HG03432 (cell line): ENCODE data around the gene DCXR.
A peak's percentile ranks its signal among the peaks of the same experiment; 100 is the strongest.
"Not testable (repeated sequence)": the region's sequence is repeated elsewhere in the genome, so short reads cannot be mapped to it uniquely, and the experiment has no call there.

Experiments
- ATAC-seq: cut with Tn5 transposase; IDR thresholded peaks from one replicate; pipeline ENCODE4 v1.9.1; 2021; ENCODE audit warnings: mild to moderate bottlenecking, moderate library complexity; ENCODE audit not compliant: unreplicated experiment

Gene DCXR

DNA sequence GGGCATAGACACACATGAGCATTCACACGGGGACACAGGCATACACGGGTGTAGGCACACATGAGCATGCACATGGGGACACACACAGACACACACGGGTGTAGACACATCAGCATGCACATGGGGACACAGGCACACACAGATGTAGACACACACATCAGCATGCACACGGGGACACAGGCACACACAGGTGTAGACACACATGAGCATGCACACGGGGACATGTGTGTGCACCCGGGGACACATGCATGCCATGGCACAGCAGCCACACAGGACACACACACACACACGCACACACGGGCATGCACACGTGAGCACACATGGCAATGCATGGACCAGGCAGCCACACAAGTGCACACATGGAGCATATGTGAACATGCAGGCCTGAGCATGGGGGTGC is 5.2 kb upstream of the DCXR start:
- ATAC-seq: no peak

DNA sequence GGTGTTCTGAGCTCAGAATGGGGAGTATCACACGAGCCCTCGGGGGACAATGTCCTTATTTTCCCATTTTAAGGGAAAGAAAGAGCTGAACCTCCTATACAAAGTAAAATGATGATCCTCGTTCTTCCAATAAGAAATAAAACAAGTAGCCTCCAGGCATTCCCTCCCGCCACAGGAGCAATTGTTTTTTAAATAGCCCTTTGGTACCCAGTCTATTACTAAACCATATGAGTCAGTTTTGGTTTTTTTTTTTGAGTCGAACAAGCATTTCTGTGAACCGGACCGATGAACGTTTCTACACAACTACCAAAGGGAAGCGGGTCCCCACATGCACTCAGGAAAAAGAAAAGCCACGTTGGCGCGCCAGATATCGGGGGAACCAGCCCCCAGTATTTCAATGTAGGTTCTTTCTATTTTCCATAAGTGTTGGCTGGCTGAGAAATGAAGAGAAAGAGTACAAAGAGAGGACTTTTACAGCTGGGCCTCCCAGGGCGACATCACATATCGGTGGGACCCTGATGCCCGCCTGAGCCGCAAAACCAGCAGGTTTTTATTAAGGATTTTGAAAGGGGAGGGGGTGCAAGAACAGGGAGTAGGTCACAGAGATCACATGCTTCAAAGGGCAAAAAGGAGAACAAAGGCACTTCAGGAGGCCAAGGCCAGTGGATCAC is 3.8 kb upstream of the DCXR start:
- ATAC-seq: no peak

GRCh38 chr17:82039695-82040299 is 2.3 kb upstream of the DCXR start:
- ATAC-seq: no peak

- not testable (repeated sequence) for ATAC-seq
Observed at GRCh38 chr17:82038796-82039409, 1.4 kb upstream of the DCXR start.

GRCh38 chr17:82037889-82038195 is 345 bp upstream of the DCXR start:
- no peak for ATAC-seq

GRCh38 chr17:82036634-82037091 is 834 bp downstream of the DCXR start:
- no peak for ATAC-seq

- no peak for ATAC-seq
Observed at GRCh38 chr17:82035956-82036633, 1.4 kb downstream of the DCXR start.

GRCh38 chr17:82035488-82035887 is 2.0 kb downstream of the DCXR start:
- ATAC-seq: no peak

DNA sequence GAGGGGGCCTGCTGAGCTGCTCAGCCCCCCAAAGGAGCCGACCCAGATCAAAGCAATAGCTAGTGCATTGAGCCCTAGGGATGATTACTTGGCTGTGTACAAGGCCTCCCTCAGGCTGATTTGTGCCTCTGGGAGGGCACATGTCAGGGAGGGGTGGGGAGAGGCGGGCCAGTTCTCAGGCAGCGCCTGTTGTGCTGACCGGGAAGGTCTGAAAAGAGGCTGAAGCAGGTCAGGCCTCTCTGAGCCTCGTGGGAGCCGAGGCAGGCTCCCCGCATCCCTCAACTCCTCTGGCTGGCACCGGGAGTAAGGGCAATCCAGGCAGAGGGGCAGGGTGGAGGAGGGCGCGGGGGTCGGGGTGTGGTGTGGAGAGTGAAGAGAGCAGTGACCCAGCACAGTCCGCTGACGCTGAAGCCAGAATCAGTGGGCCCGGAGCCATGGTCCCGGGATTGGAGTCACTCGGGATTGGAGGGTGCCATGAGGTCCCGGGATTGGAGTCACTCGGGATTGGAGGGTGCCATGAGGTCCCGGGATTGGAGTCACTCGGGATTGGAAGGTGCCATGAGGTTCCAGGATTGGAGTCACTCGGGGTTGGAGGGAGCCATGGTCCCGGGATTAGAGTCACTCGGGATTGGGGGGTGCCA is 3.0 kb downstream of the DCXR start:
- ATAC-seq: no peak

- no peak for ATAC-seq
Observed at GRCh38 chr17:82033359-82034085, 4.0 kb downstream of the DCXR start.

GRCh38 chr17:82031885-82032627 is 5.4 kb downstream of the DCXR start:
- ATAC-seq: no peak

- no peak for ATAC-seq
Observed at GRCh38 chr17:82031303-82031884, 6.1 kb downstream of the DCXR start, which contains the start of gene RAC3. Gene RAC3, plus strand, starts transcription at chr17:82031678. Its CDS starts 84 bp downstream, at chr17:82031762.

DNA sequence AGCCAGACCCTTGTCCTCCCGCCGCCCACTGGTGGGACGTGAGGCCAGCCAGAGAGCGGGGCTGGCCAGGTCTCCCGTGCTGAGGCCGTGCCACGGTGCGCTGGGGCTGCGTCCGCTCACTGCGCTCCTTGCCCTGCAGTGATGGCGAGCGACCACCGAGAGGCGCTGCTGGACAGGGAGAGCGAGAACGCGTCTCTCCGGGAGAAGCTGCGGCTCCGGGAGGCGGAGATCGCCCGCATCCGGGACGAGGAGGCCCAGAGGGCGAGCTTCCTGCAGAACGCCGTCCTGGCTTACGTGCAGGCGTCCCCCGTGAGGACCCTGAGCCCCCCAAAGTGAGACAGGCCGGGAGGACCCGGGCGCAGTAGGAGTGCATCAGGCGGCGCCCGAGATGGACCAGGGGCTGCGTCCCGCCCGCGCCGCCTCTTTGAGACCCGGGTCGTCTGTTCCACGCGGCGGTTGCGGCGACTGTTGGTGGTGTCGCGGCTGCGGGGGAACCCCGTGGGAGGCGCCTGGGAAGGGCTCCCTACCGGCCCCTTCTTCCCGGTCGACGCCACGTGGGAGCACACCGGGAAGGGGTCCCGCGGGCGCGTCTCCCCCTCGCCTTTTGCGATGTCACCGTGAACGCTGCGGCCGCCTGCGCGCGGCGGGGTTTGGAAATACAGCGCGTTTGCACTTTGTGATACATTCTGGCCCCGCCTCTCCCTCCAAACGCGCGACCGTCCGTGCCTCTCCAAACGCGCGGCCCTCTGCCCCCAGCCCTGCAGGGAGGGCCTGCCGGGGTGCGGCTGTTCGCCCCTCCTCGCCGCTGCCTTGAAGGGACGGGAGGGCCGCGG is 6.8 kb downstream of the DCXR start:
- peak; percentile 43 for ATAC-seq

DNA sequence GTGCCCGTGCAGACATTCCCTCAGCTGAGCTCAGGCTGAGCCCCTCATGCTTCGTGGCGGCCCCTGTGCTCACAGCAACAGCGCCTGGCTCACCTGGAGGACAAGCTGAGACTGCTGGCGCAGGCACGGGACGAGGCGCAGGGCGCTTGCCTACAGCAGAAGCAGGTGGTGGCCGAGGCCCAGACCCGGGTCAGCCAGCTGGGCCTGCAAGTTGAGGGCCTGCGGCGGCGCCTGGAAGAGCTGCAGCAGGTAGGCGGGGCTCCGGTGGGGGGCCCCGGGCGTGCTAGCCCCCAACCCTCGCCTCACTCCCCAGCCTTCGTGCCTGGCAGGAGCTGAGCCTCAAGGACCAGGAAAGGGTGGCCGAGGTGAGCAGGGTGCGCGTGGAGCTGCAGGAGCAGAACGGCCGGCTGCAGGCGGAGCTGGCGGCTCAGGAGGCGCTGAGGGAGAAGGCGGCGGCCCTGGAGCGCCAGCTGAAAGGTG is 7.5 kb downstream of the DCXR start:
- no peak for ATAC-seq

DNA sequence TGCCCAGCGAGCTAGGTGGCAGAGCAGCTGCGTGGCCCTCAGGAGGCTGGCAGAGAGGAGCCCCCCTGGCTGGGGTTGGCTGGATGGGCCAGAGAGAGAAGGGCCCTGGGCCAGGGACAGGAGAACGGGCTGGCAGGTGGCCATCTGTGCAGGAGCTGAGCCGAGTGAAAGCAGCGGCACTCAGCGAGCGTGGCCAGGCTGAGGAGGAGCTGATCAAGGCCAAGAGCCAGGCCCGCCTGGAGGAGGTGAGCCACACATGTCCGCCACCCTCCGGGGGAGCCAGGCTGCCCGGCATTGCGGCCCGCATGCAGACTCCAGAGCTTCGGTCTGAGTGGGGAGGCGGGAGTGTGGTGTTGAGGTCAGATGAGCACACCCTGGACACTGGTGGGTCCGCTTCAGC is 8.1 kb downstream of the DCXR start:
- no peak for ATAC-seq

DNA sequence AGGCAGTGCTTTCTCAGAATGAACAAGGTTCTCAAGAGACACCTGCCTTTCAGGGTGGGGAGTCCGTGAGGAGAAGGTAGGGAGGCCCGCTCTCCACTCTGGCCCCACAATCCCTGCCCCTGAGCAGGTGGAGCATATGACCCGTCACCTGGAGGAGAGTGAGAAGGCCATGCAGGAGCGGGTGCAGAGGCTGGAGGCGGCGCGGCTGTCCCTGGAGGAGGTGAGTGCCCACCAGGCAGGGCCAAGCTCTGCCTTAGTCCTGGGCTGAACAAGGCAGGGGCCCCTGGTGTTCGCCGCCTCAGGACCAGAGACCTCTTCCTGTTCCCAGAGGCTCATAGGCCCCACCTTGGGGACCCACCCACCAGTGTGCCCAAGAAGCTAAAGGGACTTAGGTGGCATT is 8.5 kb downstream of the DCXR start:
- ATAC-seq: no peak

DNA sequence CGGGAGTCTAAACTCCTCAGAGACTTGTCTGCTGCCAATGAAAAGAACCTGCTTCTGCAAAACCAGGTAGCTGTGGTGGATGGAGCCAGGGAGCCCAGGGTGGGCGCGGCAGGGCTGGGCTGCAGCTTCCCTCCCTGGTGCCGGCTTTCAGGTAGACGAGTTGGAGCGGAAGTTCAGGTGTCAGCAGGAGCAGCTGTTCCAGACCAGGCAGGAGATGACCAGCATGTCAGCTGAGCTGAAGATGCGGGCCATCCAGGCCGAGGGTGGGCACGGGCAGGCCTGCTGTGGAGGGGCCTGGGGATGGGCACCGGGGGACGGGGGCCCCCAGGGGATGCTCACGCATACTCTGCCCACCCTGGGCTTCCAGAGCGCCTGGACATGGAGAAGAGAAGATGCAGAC is 9.3 kb downstream of the DCXR start:
- ATAC-seq: no peak

DNA sequence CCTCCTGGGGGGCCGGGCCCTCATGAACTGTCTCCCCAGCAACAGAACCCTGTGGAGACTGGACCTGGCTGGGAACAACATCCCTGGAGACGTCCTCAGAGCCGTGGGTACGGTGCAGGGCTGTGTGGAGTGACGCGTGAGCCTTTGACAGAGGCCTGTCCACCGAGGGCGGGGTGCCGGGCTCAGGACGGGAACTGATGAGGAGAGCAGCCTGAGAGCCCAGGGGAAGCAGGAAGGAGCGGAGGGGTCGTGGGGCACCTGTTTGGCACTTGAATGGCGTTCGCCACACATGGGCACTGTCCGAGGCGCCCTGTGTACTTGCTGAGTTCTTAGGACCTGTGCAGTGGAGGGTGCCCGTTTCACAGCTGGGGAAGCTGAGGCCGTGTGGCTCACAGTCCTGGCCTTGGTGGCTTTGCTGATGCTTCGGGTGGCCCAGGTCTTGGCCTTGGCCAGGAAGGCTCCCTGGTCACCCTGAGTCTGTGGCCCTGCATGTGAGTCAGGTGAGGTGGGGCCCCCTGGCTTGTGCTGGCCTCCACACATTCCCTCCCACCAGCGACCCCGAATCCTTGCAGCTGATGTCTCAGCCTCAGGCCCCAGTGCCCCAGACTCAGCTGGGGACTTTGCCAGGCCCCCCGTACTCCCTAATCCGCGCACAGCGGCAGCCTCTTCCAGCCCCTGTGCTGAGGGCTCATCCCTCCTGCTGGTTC is 11.9 kb downstream of the DCXR start:
- ATAC-seq: no peak
